Measurements from ENCODE around the gene NR1H3. TPM values are rescaled to one million over a fixed set of nuclear protein-coding genes. Genes with fewer than 3 reads are reported as not detected.

Gene NR1H3
- total RNA-seq, 3 donors from 2014 or later (not counting 1 experiment from before 2014, with no cell fraction given): 11.3 to 26.0 (median 13.5) TPM

DNA sequence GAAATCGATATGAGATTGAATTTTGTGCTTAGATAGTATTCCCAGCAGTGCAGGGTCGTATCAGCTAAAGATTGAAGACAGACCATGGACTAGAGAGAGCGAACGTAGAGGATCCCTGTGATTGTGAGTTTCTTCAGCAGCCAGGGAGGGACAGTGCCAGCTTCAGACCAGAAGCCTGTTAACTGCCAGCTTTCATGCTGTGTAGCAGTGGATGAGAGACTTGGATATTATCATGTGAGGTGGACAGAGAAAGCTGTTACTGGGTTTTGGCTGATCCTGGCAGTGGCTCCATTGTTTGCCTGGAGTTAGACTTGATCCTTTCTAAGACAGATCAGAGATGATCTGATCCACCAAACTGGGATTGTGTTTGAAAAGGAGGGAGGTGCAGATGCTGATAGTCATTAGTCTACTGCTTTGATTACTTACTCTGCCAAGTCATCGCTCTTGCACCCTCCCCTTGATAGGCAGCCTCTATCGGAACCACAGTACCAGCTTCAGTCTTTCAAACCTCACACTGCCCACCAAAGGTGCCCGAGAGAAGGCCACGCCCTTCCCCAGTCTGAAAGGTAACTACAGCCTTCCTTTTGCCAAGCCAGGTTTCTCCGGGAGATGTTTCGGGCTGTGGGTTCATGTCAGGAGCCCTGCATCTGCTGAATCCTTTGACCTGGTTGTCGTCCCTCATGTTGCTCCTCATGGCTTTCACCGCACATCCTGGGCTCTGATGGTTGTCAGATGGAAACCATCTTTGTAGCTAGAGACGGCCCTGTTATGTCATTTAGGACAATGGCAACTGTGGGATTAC, 28.4 kb downstream of the NR1H3 start:
- Histone ChIP-seq H3K27me3 (ENCODE audit: control insufficient read depth, insufficient read depth, low read length) (no peaks in the 10 kb centered on the region), H3K9me3 (ENCODE audit: control insufficient read depth, insufficient read depth, low read length) (no peaks in the 10 kb centered on the region), H3K36me3 (ENCODE audit: control insufficient read depth, insufficient read depth, low read length) (peaks cover 92% of the 10 kb centered on the region), H3K4me3 (ENCODE audit: low read length) (no peak overlapping the region), H3K4me1 (ENCODE audit: control insufficient read depth, insufficient read depth, low read length) (no peaks in the 10 kb centered on the region), H3K27ac (ENCODE audit: low read length) (no peak overlapping the region)
- H3K27ac Mint-ChIP-seq: peak overlapping the region; percentile 43 to 62
- intact Hi-C loops (cut with micrococcal nuclease): no loop called here
- DNase-seq (no peak), ATAC-seq (no peak)
- no peaks in the 10 kb centered on the region for H3K9me3 Mint-ChIP-seq
- H3K27me3 Mint-ChIP-seq (ENCODE audit: low read depth in 2 of 2): no peaks in the 10 kb centered on the region
- 97% methylated on average over 13 of the region's 13 CpGs for WGBS (ENCODE audit: insufficient coverage)
- TF ChIP-seq, protein P1, sequence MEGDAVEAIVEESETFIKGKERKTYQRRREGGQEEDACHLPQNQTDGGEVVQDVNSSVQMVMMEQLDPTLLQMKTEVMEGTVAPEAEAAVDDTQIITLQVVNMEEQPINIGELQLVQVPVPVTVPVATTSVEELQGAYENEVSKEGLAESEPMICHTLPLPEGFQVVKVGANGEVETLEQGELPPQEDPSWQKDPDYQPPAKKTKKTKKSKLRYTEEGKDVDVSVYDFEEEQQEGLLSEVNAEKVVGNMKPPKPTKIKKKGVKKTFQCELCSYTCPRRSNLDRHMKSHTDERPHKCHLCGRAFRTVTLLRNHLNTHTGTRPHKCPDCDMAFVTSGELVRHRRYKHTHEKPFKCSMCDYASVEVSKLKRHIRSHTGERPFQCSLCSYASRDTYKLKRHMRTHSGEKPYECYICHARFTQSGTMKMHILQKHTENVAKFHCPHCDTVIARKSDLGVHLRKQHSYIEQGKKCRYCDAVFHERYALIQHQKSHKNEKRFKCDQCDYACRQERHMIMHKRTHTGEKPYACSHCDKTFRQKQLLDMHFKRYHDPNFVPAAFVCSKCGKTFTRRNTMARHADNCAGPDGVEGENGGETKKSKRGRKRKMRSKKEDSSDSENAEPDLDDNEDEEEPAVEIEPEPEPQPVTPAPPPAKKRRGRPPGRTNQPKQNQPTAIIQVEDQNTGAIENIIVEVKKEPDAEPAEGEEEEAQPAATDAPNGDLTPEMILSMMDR (IDR thresholded peaks at IDR 0.05): no peak
- peaks cover 5 to 11% of the 10 kb centered on the region in 2 donors for H3K4me1 Mint-ChIP-seq
- H3K4me3 Mint-ChIP-seq: no peak overlapping the region
- H3K36me3 Mint-ChIP-seq: peaks cover 52% of the 10 kb centered on the region

DNA sequence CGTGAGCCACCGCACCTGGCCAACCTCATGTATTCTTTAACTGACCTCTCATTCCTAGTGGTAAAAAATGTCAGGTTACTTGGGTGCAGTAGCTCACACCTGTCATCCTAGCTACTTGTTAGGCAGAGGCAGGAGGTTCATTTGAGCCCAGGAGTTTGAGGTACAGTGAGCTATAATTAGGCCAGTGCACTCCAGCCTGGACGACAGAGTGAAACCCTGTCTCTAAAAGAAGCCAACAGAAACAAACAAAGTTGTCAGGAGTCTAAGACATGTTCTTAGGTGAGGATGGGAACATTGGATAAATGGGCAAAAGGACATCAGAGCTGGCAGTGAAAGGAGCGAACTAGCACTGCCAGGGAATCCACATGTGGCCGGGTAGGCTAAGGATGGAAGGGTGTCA, 30.3 kb downstream of the NR1H3 start:
- H3K36me3 ChIP-seq (ENCODE audit: control insufficient read depth, insufficient read depth, low read length): peaks cover 94% of the 10 kb centered on the region
- H3K27me3 ChIP-seq (ENCODE audit: control insufficient read depth, insufficient read depth, low read length): no peaks in the 10 kb centered on the region
- Mint-ChIP-seq H3K4me1 (peaks cover 5 to 11% of the 10 kb centered on the region in 2 donors), H3K27me3 (ENCODE audit: low read depth in 2 of 2) (no peaks in the 10 kb centered on the region), H3K36me3 (peaks cover 57% of the 10 kb centered on the region), H3K4me3 (no peak overlapping the region), H3K27ac (no peak overlapping the region), H3K9me3 (no peaks in the 10 kb centered on the region)
- ATAC-seq (no peak), DNase-seq (no peak)
- H3K9me3 ChIP-seq (ENCODE audit: control insufficient read depth, insufficient read depth, low read length): no peaks in the 10 kb centered on the region
- H3K4me1 ChIP-seq (ENCODE audit: control insufficient read depth, insufficient read depth, low read length): no peaks in the 10 kb centered on the region
- intact Hi-C loops (cut with micrococcal nuclease): no loop called here
- WGBS (ENCODE audit: insufficient coverage): 94% methylated on average over 5 of the region's 5 CpGs
- H3K27ac ChIP-seq (ENCODE audit: low read length): no peak overlapping the region
- H3K4me3 ChIP-seq (ENCODE audit: low read length): no peak overlapping the region
- TF ChIP-seq, protein P1 (IDR thresholded peaks at IDR 0.05): no peak

DNA sequence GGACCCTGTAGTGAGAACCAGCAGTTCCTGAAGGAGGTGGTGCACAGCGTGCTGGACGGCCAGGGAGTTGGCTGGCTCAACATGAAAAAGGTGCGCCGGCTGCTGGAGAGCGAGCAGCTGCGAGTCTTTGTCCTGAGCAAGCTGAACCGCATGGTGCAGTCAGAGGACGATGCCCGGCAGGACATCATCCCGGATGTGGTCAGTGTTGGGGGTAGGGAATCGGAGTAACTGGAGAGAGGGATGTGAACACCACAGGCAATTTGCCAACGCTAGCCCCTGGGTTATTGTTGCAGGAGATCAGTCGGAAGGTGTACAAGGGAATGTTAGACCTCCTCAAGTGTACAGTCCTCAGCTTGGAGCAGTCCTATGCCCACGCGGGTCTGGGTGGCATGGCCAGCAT, 32.1 kb downstream of the NR1H3 start:
- TF ChIP-seq, protein P1 (IDR thresholded peaks at IDR 0.05): no peak
- peaks cover 5 to 11% of the 10 kb centered on the region in 2 donors for H3K4me1 Mint-ChIP-seq
- peaks cover 47% of the 10 kb centered on the region for H3K36me3 Mint-ChIP-seq
- no peak for DNase-seq
- no peak overlapping the region for H3K27ac ChIP-seq (ENCODE audit: low read length)
- intact Hi-C loops (cut with micrococcal nuclease): no loop called here
- H3K36me3 ChIP-seq (ENCODE audit: control insufficient read depth, insufficient read depth, low read length): peaks cover 88% of the 10 kb centered on the region
- H3K4me1 ChIP-seq (ENCODE audit: control insufficient read depth, insufficient read depth, low read length): no peaks in the 10 kb centered on the region
- no peaks in the 10 kb centered on the region for H3K9me3 Mint-ChIP-seq
- no peaks in the 10 kb centered on the region for H3K27me3 Mint-ChIP-seq (ENCODE audit: low read depth in 2 of 2)
- H3K4me3 Mint-ChIP-seq: no peak overlapping the region
- 96% methylated on average over 15 of the region's 15 CpGs for WGBS (ENCODE audit: insufficient coverage)
- H3K9me3 ChIP-seq (ENCODE audit: control insufficient read depth, insufficient read depth, low read length): no peaks in the 10 kb centered on the region
- H3K27ac Mint-ChIP-seq: no peak overlapping the region
- no peaks in the 10 kb centered on the region for H3K27me3 ChIP-seq (ENCODE audit: control insufficient read depth, insufficient read depth, low read length)
- no peak overlapping the region for H3K4me3 ChIP-seq (ENCODE audit: low read length)
- ATAC-seq: peak in 1 of 3 donors; percentile 23
